ENCODE results near the gene FAM13C.

The FAM13C gene

GRCh38 chr10:59360605-59361405 lies 1.5 kb downstream of the FAM13C start:
- no peak for DNase-seq

DNA sequence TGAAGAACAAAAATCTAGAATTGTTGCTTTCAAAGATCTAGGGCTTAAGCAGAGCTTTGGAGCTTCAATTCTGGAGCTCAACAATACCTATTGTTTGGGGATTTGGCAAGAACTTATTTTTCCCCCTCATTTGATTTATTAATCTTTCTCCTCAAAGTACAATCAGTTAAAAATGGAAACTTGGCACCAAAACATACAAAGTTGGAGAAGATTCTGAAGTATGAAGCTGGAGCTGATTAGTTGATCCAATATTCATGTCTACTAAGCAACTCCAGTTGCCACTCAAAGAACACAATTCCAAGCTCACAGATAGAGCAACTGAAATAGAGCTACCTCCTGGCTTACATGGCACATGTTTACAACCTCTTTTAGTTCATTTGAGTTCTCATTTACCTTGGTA lies 3.8 kb downstream of the FAM13C start:
- DNase-seq = no peak

DNA sequence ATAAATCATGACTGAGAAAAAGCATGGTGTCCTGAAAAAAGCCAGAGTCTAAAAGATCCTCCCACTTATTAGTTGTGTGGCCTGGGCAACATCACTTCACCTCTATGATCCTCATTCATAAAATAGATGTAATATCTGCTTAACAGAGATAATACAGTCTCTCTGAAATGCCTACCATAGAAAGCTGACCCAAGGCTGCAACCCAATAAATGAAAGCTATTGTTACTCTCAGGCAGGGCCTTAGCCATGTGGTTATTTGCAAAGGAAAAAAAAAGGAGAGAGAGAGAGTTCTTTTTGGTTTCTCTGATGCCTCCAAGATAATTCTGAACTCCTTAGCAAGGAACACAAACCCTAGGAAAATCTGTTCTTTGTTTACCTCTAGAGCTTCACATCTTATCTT lies 7.9 kb downstream of the FAM13C start:
- DNase-seq = no peak

- no peak for DNase-seq
These were observed 11.8 kb downstream of the FAM13C start for GRCh38 chr10:59350558-59350957.

GRCh38 chr10:59346321-59346720 lies 16.0 kb downstream of the FAM13C start:
- no peak for DNase-seq

DNA sequence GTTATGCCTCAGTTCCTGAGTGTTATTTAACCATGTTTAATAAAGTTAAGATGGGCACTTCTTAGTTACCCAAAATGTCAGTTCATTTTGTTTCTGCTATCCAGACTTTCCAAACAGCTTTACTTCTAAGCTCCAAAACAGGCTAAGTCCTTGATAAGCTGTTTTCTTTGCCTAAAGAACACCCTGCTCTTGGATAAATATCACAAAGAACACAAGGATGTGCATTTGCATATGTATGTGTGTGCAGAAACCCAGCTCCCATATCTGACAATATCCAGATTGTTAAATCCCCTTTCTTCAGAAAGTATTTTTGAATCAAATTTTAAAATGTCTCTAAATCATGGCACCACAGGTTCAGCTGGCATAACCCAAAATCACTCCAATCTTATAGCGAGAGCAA lies 19.6 kb downstream of the FAM13C start:
- DNase-seq = no peak

- no peak for DNase-seq
These were observed 20.3 kb downstream of the FAM13C start for GRCh38 chr10:59342000-59342399.

DNA sequence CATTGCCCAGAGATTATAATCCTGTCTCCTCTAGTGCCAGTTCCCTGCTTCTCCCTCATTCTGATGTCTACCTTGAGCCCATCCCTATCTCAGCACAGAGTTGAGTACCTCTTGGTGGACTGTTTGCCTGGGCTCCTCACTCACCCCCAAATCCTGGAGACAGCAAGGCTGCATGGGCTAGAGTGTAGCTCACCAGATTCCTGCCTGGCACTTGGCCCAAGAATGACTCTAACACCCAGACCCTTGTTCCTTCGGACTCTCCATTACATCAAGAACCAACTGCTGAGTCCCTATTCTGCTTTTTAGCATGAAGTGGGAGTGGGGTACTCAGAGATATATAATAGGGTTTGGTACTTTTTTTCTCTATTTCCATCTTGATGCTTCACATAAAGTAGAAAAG lies 22.1 kb downstream of the FAM13C start:
- DNase-seq = no peak

- DNase-seq = no peak
These were observed 23.0 kb downstream of the FAM13C start for GRCh38 chr10:59339351-59339750.

GRCh38 chr10:59337201-59337652 lies 25.1 kb downstream of the FAM13C start:
- no peak for DNase-seq

GRCh38 chr10:59336632-59337031 lies 25.7 kb downstream of the FAM13C start:
- DNase-seq = no peak

DNA sequence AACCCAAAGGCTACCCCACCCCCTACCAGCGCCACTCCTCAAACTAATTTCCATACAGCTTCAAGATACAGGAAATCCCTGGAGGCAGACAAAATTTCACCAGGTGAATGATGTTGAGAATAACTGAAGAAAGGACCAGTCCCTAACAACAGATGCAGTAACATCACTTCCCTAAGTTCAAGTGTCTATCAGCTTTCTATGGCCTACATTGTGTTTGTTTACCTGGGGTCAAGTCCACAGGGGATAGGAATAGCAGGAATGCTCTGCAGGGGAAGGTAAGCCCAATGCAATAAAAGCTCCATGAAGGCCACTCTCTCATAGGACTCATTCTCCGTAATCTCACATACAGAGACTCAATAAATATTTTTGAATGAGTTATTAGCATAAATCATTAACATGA lies 26.9 kb downstream of the FAM13C start:
- DNase-seq = no peak

DNA sequence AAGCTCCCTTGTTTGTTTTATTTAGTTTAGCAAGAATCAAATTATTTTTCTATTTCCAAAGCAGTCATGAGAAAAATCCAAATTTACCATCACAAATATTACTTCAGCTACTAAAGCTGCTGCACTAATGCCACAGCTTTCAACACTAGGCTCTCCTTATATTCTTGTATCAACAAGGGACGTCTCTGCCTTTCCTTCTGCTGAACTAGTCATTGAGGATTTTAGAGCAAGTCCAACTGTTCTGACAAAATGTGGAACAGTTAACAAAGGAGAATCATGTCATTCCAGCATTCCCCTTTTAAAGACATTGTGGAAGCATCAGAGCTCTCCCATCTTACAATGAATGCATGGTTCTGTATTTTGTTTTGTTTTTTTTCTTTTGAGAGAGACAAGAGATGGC lies 28.6 kb downstream of the FAM13C start:
- no peak for DNase-seq

DNA sequence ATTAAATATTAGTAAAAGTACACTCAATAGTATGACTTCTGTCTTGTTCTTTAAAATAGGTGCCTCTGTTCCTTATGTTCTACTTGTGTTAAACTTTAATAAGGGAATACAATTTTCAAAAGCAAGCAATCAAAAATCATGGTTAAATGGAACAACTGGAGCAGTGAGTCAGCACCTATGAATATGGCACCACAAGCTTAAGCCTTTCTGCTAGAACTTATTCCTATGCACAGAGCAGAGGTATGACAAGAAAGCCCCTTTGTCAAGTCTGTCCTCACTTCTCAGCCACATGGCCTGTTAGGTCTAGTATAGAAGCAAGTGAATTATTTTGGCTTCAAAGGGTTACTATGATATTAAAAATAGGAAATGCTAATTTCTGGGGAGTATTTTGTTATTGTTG lies 29.8 kb downstream of the FAM13C start:
- no peak for DNase-seq

DNA sequence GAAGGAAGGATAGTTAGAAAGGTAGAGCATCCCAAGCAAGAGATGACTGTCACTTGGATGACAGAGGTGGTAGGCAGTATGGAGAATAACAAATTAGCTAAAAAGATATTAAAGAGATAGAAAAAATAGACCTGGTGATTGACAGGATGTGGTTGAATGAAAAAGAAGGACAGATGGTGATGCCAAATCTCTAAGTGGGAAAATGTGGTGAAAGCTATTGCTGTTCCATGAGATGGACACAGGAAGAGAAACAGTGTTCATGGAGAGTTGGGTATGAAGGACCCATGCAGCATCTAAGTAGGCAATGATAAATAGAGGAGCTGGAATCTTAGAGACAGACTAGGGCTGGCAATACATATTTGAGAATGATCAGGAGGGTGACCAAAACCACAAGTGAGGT lies 30.7 kb downstream of the FAM13C start:
- no peak for DNase-seq

- no peak for DNase-seq
These were observed 37.2 kb downstream of the FAM13C start for GRCh38 chr10:59325116-59325515.

- peak; percentile 3 for DNase-seq
These were observed 37.8 kb downstream of the FAM13C start for GRCh38 chr10:59324597-59324996.

- no peak for DNase-seq
These were observed 38.4 kb downstream of the FAM13C start for GRCh38 chr10:59323831-59324401.

DNA sequence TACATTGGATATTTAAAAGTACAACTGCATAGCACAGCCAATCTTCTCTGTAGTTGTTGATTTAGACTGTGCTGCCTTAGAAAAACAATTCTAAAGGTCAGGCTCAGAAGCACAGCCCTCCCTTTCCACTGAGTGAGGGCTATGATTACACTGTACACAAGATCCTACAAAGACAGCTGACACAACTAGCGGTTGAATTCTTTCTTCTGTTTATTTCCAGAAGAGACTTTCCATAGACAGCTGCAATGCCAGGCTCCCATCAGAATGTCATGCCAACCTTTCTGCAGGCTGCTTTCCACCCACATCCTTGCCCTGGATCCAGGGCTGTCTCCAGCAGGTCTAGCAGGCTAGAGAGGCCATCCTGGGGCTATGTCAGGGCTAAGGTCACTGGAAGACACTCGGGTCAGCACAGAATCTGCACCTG lies 39.3 kb downstream of the FAM13C start:
- DNase-seq = no peak

DNA sequence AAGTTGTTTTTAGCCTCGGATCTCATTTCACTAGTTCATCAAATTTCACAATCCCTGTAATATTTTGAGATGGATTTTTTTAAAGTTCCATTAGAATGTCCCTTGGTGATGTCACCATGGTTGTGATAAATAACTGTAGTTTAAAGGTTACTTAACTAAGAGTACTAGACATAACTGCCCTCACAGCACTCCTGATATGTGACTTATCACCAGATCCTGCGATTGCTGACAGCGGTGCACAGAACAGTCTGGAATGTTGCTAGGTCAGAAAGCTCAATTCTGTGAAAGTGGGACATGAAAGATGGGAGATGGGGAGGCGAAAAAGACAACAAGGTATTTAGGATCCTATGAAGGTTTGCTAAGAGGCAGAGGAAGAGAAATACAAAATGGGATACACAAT lies 40.2 kb downstream of the FAM13C start:
- no peak for DNase-seq

GRCh38 chr10:59320355-59320754 lies 42.0 kb downstream of the FAM13C start:
- DNase-seq = no peak

DNA sequence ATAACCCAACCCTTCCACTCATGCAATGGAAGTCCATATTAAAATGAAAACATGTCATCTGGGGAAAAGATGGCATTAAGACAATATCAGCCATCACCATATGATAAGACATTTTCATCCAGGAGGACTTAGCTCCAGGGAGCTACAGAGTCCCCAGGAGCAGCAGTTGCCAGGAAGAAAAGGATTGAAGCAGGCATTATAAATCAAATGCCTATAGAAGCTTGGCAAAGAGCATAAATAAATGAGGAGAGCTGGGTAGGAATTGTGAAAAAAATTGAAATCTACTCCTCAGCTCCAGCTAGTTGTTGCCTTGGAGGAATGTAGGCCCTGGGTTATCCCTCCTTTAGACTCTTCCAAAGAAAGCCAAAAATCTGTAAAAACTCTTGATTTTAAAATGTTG lies 42.5 kb downstream of the FAM13C start:
- DNase-seq = no peak

- no peak for DNase-seq
These were observed 45.3 kb downstream of the FAM13C start for GRCh38 chr10:59317066-59317465.

GRCh38 chr10:59315465-59315864 lies 46.9 kb downstream of the FAM13C start:
- no peak for DNase-seq

- no peak for DNase-seq
These were observed 48.1 kb downstream of the FAM13C start for GRCh38 chr10:59314268-59314667.

Data from hematopoietic multipotent progenitor cell treated with erythropoietin and hydrocortisone succinate and interleukin-3 and kit ligand, for 4 days (in vitro differentiated cells).